ENCODE results near the gene NEK11.

NEK11 gene

DNA sequence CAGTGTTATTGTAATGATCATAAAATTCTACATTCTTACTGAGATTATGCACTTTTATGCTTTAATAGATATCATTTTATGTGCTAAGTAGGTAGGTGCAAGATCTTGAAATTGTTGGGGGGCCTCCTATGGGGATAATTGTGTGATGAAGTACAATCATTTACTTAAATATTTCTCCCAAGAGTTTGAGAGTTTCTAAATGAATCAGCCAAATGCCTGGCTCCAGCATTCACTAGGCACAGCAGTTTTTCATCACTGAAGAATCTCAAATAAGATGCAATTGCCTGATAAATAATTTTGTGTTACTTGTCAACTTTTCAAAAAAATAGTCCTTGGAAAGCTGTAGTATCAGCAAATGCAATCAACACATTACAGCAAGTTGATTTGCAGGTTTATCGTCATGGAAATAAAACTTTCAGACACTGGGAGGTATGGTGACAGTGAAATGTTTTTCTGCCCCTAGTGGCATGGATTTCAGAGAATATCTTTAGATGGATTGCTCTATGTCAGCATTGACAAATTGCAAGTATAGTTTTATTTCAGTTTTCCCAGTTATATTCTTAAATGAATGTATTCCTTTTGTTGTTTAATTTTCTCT is 167.1 kb downstream of the NEK11 start:
- Mint-ChIP-seq H3K4me1 (ENCODE audit: low read depth) (no peaks in the 10 kb centered on the region), H3K36me3 (ENCODE audit: low read depth) (no peaks in the 10 kb centered on the region), H3K4me3 (no peak overlapping the region), H3K27me3 (ENCODE audit: low read depth) (peaks cover 4% of the 10 kb centered on the region), H3K27ac (no peak overlapping the region), H3K9me3 (peaks cover 3% of the 10 kb centered on the region)
- DNase-seq (ENCODE audit: low spot score), result no peak

DNA sequence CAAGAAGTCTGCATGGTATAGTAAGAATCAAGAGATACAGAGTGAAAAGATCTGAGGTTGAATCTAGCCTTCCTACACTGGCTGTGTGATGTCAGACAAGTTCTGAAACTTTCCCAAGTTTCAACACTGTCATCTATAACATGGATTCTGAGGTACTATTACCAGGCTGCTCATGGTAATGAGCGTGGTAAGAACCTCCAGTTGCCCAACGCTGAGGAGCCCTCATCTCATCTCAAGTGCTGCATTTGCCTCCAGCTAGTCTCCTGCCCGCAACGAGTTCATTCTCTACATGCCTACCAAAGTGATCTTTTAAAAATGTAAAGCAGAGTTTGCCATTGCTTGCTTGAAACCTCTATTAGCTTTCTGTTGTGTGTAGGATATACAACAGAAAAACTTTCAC is 168.1 kb downstream of the NEK11 start:
- no peak overlapping the region for H3K27ac Mint-ChIP-seq
- H3K36me3 Mint-ChIP-seq (ENCODE audit: low read depth), result no peaks in the 10 kb centered on the region
- H3K4me3 Mint-ChIP-seq, result no peak overlapping the region
- DNase-seq (ENCODE audit: low spot score), result no peak
- peaks cover 7% of the 10 kb centered on the region for H3K9me3 Mint-ChIP-seq
- H3K4me1 Mint-ChIP-seq (ENCODE audit: low read depth), result no peaks in the 10 kb centered on the region
- H3K27me3 Mint-ChIP-seq (ENCODE audit: low read depth), result peaks cover 4% of the 10 kb centered on the region

DNA sequence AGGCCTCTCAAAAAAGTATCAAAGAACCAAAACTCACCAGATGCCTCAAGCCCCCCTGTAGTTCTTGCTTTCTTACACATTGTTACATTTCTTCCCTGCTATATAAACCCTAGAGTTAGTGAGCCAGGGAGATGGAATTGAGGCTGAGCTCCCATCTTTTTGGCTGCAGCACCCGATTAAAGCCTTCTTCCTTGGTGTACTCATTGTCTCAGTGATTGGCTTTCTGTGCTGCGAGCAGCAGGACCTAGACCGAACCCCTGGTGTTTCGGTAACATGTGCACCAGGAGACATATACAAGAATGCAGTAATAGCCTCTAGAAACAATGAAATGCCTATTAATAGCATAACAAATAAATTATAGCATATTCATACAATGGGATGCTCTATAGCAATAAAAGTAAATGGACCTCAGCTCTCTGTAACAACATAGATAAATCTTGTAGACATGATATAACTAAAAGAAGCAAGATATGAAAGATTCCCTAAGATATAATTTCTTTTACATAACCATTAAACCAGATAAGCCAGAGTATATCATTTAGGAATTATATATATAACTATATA is 174.0 kb downstream of the NEK11 start:
- no peaks in the 10 kb centered on the region for H3K4me1 Mint-ChIP-seq (ENCODE audit: low read depth)
- no peak overlapping the region for H3K27ac Mint-ChIP-seq
- peaks cover 23% of the 10 kb centered on the region for H3K9me3 Mint-ChIP-seq
- no peaks in the 10 kb centered on the region for H3K36me3 Mint-ChIP-seq (ENCODE audit: low read depth)
- DNase-seq (ENCODE audit: low spot score), result no peak
- no peak overlapping the region for H3K4me3 Mint-ChIP-seq
- no peaks in the 10 kb centered on the region for H3K27me3 Mint-ChIP-seq (ENCODE audit: low read depth)

DNA sequence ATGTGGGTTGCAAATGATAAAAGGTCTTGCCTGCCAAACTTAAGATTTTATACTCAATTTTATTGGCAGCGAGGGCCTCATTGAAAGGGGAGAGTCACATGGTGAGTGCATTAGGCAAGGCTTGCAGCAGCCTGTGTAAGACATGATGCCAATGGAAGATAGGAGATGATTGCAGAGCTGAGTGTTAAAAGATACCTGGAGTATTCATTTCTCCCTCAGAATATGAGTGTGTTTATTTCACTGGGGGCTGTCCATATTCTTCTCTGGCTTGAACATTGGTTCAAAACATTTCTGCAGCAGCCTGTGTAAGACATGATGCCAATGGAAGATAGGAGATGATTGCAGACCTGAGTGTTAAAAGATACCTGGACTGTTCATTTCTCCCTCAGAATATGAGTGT is 189.7 kb downstream of the NEK11 start:
- no peak for DNase-seq (ENCODE audit: low spot score)
- Mint-ChIP-seq H3K27me3 (ENCODE audit: low read depth) (no peaks in the 10 kb centered on the region), H3K27ac (no peak overlapping the region), H3K4me1 (ENCODE audit: low read depth) (no peaks in the 10 kb centered on the region), H3K4me3 (no peak overlapping the region), H3K9me3 (no peaks in the 10 kb centered on the region), H3K36me3 (ENCODE audit: low read depth) (no peaks in the 10 kb centered on the region)

DNA sequence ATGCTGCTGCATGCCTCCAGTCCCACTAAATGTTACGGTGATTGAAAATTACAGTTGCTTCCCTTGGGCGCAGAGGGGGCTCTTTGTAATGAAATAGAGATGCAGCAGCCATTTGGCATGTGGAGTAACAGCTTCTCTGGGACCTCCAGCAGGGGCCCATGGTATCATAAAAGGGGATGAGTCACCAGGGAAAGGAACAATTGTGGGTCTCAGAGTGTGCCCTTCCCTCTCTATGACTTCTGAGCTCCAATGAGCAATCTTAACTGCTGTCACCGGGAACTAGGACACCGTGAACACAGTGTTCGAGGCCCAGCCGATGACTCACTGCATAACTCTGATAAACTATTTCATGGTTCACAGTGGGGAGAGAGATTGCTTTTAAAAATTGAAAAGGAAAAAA is 190.1 kb downstream of the NEK11 start:
- no peaks in the 10 kb centered on the region for H3K36me3 Mint-ChIP-seq (ENCODE audit: low read depth)
- no peak for DNase-seq (ENCODE audit: low spot score)
- no peaks in the 10 kb centered on the region for H3K9me3 Mint-ChIP-seq
- H3K27me3 Mint-ChIP-seq (ENCODE audit: low read depth), result no peaks in the 10 kb centered on the region
- no peak overlapping the region for H3K4me3 Mint-ChIP-seq
- no peak overlapping the region for H3K27ac Mint-ChIP-seq
- H3K4me1 Mint-ChIP-seq (ENCODE audit: low read depth), result no peaks in the 10 kb centered on the region

DNA sequence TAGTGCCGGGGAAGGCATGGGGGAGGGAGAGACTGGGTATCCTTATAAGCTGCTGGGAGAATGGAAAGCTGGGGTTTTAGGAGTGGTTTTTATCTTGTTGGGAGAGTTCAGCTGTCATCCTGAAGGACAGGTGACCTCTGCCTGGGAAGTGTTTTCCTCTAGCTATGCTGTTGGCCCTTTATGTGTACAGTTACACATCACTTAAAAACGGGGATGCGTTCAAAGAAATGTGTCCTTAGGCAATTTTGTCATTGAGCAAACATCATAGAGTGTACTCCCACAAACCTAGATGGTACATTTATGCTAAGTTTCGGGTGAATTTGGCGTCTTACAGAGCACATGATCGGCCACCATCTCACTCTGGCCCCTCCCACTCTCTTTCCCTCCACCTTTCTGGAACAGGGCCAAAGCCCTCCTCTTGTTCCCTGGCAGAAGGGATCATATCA is 190.6 kb downstream of the NEK11 start:
- no peak for DNase-seq (ENCODE audit: low spot score)
- Mint-ChIP-seq H3K4me1 (ENCODE audit: low read depth) (no peaks in the 10 kb centered on the region), H3K4me3 (no peak overlapping the region), H3K27ac (no peak overlapping the region), H3K36me3 (ENCODE audit: low read depth) (no peaks in the 10 kb centered on the region), H3K9me3 (no peaks in the 10 kb centered on the region), H3K27me3 (ENCODE audit: low read depth) (no peaks in the 10 kb centered on the region)

DNA sequence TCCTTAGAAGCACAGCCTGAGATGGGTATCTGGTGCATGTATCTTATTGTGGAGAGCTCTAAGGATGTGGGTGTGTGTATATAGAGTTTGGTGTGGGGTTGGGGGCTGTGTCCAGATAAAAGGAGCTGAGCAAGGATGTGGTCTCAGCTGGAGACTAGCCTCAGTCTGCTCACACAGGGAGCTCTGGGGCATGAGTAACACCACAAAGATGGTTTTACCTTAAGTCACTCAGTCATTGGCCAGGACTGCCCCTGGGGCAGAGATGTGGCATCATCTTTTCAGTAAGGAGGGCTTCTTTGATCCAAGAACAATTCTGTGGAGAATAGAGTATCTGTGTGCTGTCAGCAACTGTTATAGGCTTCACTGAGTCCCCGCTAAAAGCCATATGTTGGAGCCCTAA is 191.5 kb downstream of the NEK11 start:
- Mint-ChIP-seq H3K9me3 (no peaks in the 10 kb centered on the region), H3K27ac (no peak overlapping the region), H3K4me3 (no peak overlapping the region), H3K4me1 (ENCODE audit: low read depth) (no peaks in the 10 kb centered on the region), H3K36me3 (ENCODE audit: low read depth) (no peaks in the 10 kb centered on the region), H3K27me3 (ENCODE audit: low read depth) (no peaks in the 10 kb centered on the region)
- no peak for DNase-seq (ENCODE audit: low spot score)

DNA sequence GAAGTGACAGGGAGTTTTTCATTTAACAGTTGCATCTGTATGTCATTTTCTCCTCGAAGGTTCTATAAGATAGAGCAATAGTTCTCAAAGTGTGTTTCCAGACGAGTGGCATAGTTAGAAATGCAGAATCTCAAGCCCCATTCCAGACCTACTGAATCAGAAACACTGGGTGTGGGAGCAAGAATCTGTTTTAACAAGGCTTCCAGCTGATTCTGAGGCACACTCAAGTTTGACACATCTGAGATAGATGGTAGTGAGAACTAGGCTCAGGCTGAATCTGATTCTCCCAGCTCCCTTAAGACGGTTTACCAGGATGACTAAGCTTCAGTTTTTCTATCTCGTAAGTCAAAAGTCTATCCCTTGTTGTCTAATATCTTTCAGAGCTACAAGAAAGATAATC is 195.1 kb downstream of the NEK11 start:
- Mint-ChIP-seq H3K4me1 (ENCODE audit: low read depth) (peaks cover 4% of the 10 kb centered on the region), H3K9me3 (no peaks in the 10 kb centered on the region), H3K27ac (no peak overlapping the region), H3K27me3 (ENCODE audit: low read depth) (no peaks in the 10 kb centered on the region), H3K36me3 (ENCODE audit: low read depth) (no peaks in the 10 kb centered on the region), H3K4me3 (no peak overlapping the region)
- no peak for DNase-seq (ENCODE audit: low spot score)

DNA sequence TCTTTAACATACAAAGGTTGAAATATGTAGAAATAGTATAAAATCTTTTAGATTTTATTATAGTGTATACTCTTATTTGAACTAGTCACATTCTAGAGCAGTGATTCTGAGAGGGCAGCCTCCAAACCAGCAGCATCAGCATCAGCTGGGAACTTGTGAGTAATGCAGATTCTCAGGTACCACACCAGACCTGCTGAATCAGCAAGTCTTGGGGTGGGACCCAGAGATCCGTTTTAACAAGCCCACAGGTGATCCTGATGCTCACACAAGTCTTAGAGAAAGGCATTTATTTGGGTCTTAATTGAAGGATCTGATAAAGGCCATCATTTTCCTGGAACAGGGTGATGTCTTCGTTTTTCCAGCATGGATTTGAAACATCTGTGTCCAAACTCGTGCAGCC is 195.9 kb downstream of the NEK11 start:
- Mint-ChIP-seq H3K36me3 (ENCODE audit: low read depth) (no peaks in the 10 kb centered on the region), H3K27me3 (ENCODE audit: low read depth) (no peaks in the 10 kb centered on the region), H3K9me3 (no peaks in the 10 kb centered on the region), H3K4me1 (ENCODE audit: low read depth) (peaks cover 4% of the 10 kb centered on the region), H3K27ac (no peak overlapping the region), H3K4me3 (no peak overlapping the region)
- DNase-seq (ENCODE audit: low spot score), result no peak

DNA sequence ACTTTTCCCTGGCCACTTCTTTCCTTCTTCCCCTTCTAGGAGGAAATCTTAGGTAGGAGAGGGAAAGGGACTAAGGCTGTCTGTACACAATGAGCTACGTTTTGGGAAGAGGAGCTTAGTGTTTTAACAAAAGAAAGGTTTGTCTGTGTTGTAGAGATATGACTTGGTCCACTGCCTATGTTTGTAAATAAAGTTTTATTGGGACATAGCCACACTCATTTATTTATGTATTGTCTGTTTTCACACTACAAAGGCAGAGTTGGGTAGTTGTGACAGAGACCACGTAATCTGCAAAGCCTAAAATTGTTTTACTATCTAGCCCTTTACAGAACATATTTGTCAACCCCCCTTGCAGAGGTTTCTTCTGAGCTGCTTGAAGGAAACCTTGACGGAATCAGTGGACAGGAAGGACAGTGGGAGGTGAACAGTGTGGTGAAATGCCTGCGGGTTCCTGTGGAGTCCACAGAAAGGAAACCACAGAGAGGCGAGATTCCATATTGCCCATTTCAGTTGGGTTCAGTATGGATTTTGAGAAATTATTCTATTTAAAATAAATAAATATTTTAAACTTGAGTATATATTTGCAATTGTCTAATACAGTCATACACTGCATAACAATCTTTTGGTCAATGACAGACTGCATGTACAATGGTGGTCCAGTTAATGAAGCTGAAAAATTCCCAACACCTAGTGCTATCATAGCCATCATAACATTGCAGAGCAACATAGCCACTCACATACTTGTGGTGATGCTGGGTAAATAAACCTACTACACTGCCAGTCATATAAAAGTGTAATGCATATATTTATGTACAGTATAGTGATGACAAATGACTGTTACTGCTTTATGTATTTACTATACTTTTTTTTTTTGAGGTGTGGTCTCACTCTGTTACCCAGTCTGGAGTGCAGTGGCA is 197.0 kb downstream of the NEK11 start:
- H3K27ac Mint-ChIP-seq, result no peak overlapping the region
- H3K9me3 Mint-ChIP-seq, result no peaks in the 10 kb centered on the region
- H3K4me1 Mint-ChIP-seq (ENCODE audit: low read depth), result peaks cover 4% of the 10 kb centered on the region
- H3K36me3 Mint-ChIP-seq (ENCODE audit: low read depth), result no peaks in the 10 kb centered on the region
- DNase-seq (ENCODE audit: low spot score), result no peak
- H3K4me3 Mint-ChIP-seq, result no peak overlapping the region
- no peaks in the 10 kb centered on the region for H3K27me3 Mint-ChIP-seq (ENCODE audit: low read depth)

DNA sequence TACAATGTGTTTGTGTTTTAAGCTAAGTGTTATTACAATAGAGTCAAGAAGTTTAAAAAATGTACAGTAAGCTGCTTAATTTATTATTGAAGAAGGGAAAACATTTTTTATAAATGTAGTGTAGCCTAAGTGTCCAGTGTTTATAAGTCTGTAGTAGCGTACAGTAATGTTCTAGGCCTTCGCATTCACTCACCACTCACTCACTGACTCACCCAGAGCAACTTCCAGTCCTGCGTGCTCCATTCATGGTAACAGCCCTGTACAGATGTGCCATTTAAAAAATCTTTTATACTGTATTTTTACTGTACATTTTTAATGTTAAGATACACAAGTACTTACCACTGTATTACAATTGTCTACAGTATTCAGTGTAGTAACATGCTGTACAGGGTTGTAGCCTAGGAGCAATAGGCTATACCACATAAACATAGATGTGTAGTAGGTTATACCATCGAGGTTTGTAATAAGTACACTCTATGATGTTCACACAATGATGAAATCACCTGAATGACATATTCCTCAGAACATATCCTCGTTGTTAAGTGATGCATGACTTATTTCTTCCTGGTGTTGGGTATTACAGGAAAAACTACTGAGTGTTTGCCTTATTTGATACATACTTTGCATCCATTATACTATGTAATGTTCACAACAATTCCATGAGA is 198.3 kb downstream of the NEK11 start:
- Mint-ChIP-seq H3K4me1 (ENCODE audit: low read depth) (peaks cover 4% of the 10 kb centered on the region), H3K9me3 (no peaks in the 10 kb centered on the region), H3K27ac (no peak overlapping the region), H3K36me3 (ENCODE audit: low read depth) (no peaks in the 10 kb centered on the region), H3K27me3 (ENCODE audit: low read depth) (no peaks in the 10 kb centered on the region), H3K4me3 (no peak overlapping the region)
- DNase-seq (ENCODE audit: low spot score), result no peak

DNA sequence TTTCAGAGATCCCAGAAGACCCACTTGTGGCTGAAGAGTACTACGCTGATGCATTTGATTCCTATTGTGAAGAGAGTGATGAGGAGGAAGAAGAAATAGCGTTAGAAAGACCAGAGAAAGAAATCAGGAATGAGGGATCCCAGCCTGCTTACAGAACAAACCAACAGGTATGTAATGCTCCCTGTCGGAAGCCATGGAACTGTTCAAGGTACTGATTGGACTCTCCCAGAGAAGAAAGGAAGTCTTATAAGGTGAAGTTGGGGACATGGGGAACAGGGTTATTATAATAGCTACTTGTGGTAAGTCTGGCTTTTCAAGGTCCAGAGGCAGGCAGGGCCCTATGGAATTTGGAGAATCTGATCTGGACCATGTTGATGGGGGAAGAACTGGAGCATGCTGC is 201.8 kb downstream of the NEK11 start:
- H3K27me3 Mint-ChIP-seq (ENCODE audit: low read depth), result peaks cover 2% of the 10 kb centered on the region
- H3K9me3 Mint-ChIP-seq, result no peaks in the 10 kb centered on the region
- no peak for DNase-seq (ENCODE audit: low spot score)
- H3K27ac Mint-ChIP-seq, result no peak overlapping the region
- H3K4me1 Mint-ChIP-seq (ENCODE audit: low read depth), result peaks cover 1% of the 10 kb centered on the region
- H3K4me3 Mint-ChIP-seq, result no peak overlapping the region
- H3K36me3 Mint-ChIP-seq (ENCODE audit: low read depth), result no peaks in the 10 kb centered on the region

DNA sequence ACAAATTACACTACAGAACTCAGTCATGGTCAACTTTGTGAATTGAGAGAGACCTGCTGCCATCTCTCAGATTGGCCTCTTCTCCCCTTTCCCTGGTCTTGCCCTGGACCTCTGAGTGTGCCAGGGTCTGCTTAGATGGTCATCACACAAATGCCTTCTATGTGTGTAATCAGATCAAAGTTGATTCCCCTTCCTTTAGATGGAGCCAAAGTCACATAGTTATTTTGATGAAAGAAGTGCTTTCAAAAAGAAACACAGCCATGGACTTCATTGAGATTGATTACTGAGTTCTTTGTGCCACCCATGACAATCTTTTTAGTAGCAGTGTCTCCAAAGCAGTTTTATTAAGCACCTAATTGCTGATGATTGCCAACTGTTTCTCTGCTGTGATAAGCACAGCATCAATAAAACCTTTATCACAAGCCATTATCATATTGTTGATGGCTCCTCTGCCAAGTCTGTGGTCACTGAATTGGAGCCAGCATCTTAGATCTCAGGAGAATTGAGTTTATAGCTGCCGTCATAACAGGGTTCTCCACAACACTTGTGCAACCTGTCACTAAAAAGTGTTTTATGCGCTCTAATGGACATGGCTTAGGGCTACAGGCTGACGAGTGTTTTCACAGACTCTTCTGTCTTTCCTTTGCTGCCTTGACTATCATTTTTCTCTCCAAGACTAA is 205.2 kb downstream of the NEK11 start:
- Mint-ChIP-seq H3K36me3 (ENCODE audit: low read depth) (no peaks in the 10 kb centered on the region), H3K27ac (no peak overlapping the region), H3K4me1 (ENCODE audit: low read depth) (no peaks in the 10 kb centered on the region), H3K4me3 (no peak overlapping the region), H3K9me3 (no peaks in the 10 kb centered on the region), H3K27me3 (ENCODE audit: low read depth) (peaks cover 2% of the 10 kb centered on the region)
- DNase-seq (ENCODE audit: low spot score), result no peak

Measured in T-helper 2 cell treated with Interferon-gamma antibody and Interleukin-4, amounts not matched to agents 5 μg/mL and 100 μg/mL, for 36 hours (primary cell).